Fibroblast of upper back skin (primary cell): ENCODE results near the gene LAMA2.

Experiments
- DNase-seq: peaks from one replicate; pipeline ENCODE4 v3.0.0-alpha.2; 2013

Gene LAMA2

GRCh38 chr6:129270450-129270849 is 387.5 kb downstream of the LAMA2 start:
- DNase-seq: no peak

GRCh38 chr6:129273161-129273560 is 390.2 kb downstream of the LAMA2 start:
- no peak for DNase-seq

GRCh38 chr6:129276461-129276860 is 393.5 kb downstream of the LAMA2 start:
- no peak for DNase-seq

GRCh38 chr6:129276986-129277385 is 394.0 kb downstream of the LAMA2 start:
- no peak for DNase-seq

GRCh38 chr6:129279343-129280292 is 396.7 kb downstream of the LAMA2 start:
- DNase-seq: no peak

- DNase-seq: no peak
Observed at GRCh38 chr6:129280293-129280644, 397.3 kb downstream of the LAMA2 start.

- DNase-seq: no peak
Observed at GRCh38 chr6:129280749-129281148, 397.8 kb downstream of the LAMA2 start.

GRCh38 chr6:129281168-129281796 is 398.3 kb downstream of the LAMA2 start:
- no peak for DNase-seq

GRCh38 chr6:129282019-129282418 is 399.1 kb downstream of the LAMA2 start:
- no peak for DNase-seq

GRCh38 chr6:129284225-129284624 is 401.3 kb downstream of the LAMA2 start:
- DNase-seq: no peak

GRCh38 chr6:129287231-129288177 is 404.6 kb downstream of the LAMA2 start:
- no peak for DNase-seq

- DNase-seq: no peak
Observed at GRCh38 chr6:129289442-129289841, 406.5 kb downstream of the LAMA2 start.

- DNase-seq: no peak
Observed at GRCh38 chr6:129292836-129293235, 409.9 kb downstream of the LAMA2 start.

GRCh38 chr6:129297592-129297991 is 414.7 kb downstream of the LAMA2 start:
- no peak for DNase-seq

GRCh38 chr6:129302671-129303070 is 419.7 kb downstream of the LAMA2 start:
- DNase-seq: no peak

- no peak for DNase-seq
Observed at GRCh38 chr6:129306826-129307225, 423.9 kb downstream of the LAMA2 start.

GRCh38 chr6:129307845-129308244 is 424.9 kb downstream of the LAMA2 start:
- no peak for DNase-seq

GRCh38 chr6:129309154-129309553 is 426.2 kb downstream of the LAMA2 start:
- DNase-seq: no peak

- DNase-seq: peak; percentile 83
Observed at GRCh38 chr6:129312880-129313279, 429.9 kb downstream of the LAMA2 start.

- no peak for DNase-seq
Observed at GRCh38 chr6:129314575-129314974, 431.6 kb downstream of the LAMA2 start.

GRCh38 chr6:129317931-129318820 is 435.2 kb downstream of the LAMA2 start:
- DNase-seq: peak; percentile 61

- no peak for DNase-seq
Observed at GRCh38 chr6:129320892-129321291, 438.0 kb downstream of the LAMA2 start.
